Ishikawa (cell line): ENCODE data around the gene CEP85.

Experiments used
- CEBPB ChIP-seq: IDR thresholded peaks from 2 replicates; pipeline ENCODE4 v1.6.1; 2012
- CREB1 ChIP-seq: IDR thresholded peaks from 2 replicates; pipeline ENCODE4 v1.6.1; 2012; ENCODE audit warnings: low read depth
- EGR1 ChIP-seq: IDR thresholded peaks from 2 replicates; pipeline ENCODE4 v1.6.1; 2012
- EP300 ChIP-seq: IDR thresholded peaks from 2 replicates; pipeline ENCODE4 v1.6.1; 2012; ENCODE audit warnings: borderline replicate concordance
- FOXM1 ChIP-seq: IDR thresholded peaks from 2 replicates; pipeline ENCODE4 v1.6.1; 2012; ENCODE audit warnings: low read depth, borderline replicate concordance
- NFIC ChIP-seq: IDR thresholded peaks from 2 replicates; pipeline ENCODE4 v1.6.1; 2012
- RAD21 ChIP-seq: IDR thresholded peaks from 2 replicates; pipeline ENCODE4 v1.6.1; 2012; ENCODE audit warnings: low read depth
- REST ChIP-seq: IDR thresholded peaks from 2 replicates; pipeline ENCODE4 v1.6.1; 2012; ENCODE audit warnings: low read depth, mild to moderate bottlenecking
- TAF1 ChIP-seq: IDR thresholded peaks from 2 replicates; pipeline ENCODE4 v1.6.1; 2012; ENCODE audit warnings: low read depth, mild to moderate bottlenecking
- TCF12 ChIP-seq: IDR thresholded peaks from 2 replicates; pipeline ENCODE4 v1.6.1; 2012; ENCODE audit warnings: low read depth
- TEAD4 ChIP-seq: IDR thresholded peaks from 2 replicates; pipeline ENCODE4 v1.6.1; 2012
- USF1 ChIP-seq: IDR thresholded peaks from 2 replicates; pipeline ENCODE4 v1.6.1; 2012
- YY1 ChIP-seq: IDR thresholded peaks from 2 replicates; pipeline ENCODE4 v1.6.1; 2012; ENCODE audit warnings: low read depth
- ZBTB7A ChIP-seq: IDR thresholded peaks from 2 replicates; pipeline ENCODE4 v1.6.1; 2012; ENCODE audit warnings: low read depth
- TF ChIP-seq, protein P1 (sequence below): IDR thresholded peaks from 2 replicates; pipeline ENCODE4 v1.6.1; 2012

CEP85 gene

DNA sequence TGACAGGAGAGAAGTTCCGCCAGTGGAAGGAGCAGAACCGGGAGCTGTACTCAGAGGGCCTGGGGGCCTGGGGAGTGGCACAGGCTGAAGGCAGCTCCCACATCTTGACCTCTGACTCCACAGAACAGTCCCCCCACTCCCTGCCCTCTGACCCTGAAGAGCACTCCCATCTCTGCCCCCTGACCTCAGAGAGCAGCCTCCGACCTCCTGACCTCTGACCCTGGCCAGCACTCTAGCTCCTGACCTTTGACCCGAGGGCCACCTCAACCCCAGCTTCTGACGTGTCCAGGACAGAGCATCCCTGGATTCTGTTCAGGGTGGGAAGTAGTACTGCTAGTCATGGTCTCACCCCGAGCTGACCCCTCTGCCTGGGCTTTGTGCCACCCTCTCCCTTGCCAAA is 44.7 kb upstream of the CEP85 start:
- no peak for TF ChIP-seq EGR1

GRCh38 chr1:26189751-26190275 is 44.2 kb upstream of the CEP85 start:
- no peak for TF ChIP-seq EP300

DNA sequence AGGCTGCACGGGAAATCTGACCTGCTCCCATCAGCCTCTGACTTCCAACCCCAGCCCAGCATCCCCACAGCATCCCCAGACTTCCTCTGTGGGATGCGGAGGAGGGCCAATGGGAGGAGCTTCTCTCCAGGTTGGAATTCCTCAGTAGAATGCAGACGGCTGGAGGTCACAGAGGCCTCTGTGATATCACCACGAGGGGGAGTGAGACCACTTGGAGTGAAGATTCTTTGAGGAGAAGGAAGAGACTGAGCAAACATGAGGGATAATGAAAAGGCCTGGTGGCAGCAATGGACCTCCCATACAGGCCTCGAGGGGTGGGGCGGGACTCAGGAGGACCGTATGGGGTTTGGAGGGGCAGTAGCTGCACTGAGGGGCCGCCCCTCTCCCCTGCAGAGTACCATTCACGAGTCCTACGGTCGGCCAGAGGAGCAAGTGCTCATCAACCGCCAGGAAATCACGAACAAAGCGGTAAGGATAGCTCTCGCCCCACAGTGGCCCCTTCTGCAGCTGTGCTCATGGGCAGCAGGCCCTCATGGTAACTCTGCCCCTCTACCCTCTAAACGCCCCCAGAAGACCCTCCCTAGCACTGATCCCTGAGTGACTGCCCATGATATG is 43.5 kb upstream of the CEP85 start, which contains the start of gene CATSPER4:
Gene CATSPER4 (plus strand): TSS at position 230 of the 615 bp plus-strand sequence. CDS start 26 bp downstream, at position 256.
- peak; percentile 47; the same call in 1 of the 2 replicates for TF ChIP-seq RAD21
- TF ChIP-seq, protein P1, sequence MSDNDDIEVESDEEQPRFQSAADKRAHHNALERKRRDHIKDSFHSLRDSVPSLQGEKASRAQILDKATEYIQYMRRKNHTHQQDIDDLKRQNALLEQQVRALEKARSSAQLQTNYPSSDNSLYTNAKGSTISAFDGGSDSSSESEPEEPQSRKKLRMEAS, result no peak

- TF ChIP-seq RAD21, result no peak
- no peak for TF ChIP-seq CEBPB
- TF ChIP-seq, protein P1, result no peak
- no peak for TF ChIP-seq CREB1
- no peak for TF ChIP-seq NFIC
- no peak for TF ChIP-seq TAF1
- TF ChIP-seq REST, result no peak
- TF ChIP-seq YY1, result no peak
- TF ChIP-seq USF1, result no peak
- TF ChIP-seq EGR1, result no peak
- no peak for TF ChIP-seq TCF12
These were observed 42.3 kb upstream of the CEP85 start for GRCh38 chr1:26191739-26192138.

DNA sequence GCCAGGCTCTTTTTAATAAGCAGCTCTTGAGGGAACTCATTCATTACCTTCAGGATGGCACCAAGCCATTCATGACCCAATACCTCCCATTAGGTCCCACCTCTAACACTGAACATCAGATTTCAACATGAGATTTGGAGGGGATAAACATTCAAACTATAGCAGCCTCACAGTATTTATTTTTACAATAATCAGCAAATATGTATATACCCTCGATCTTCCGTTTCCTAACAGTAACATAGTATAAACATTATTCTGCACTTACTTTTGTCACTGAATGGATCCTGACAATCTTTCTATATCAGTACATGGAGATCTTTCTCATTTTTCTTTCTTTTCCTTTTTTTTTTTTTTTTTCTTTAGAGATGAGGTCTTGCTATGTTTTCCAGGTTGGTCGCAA is 38.2 kb upstream of the CEP85 start:
- TF ChIP-seq ZBTB7A (no peak), YY1 (no peak), USF1 (no peak), EP300 (no peak), TAF1 (no peak), TEAD4 (no peak), EGR1 (no peak), NFIC (no peak), CEBPB (no peak), RAD21 (no peak), REST (no peak), TCF12 (no peak)
- TF ChIP-seq, protein P1, result no peak

GRCh38 chr1:26197301-26197700 is 36.7 kb upstream of the CEP85 start:
- TF ChIP-seq USF1, result no peak
- no peak for TF ChIP-seq TEAD4
- no peak for TF ChIP-seq TAF1
- TF ChIP-seq EGR1, result no peak
- TF ChIP-seq, protein P1, result no peak
- no peak for TF ChIP-seq CEBPB
- TF ChIP-seq YY1, result no peak
- no peak for TF ChIP-seq ZBTB7A
- TF ChIP-seq FOXM1, result no peak
- TF ChIP-seq TCF12, result no peak
- no peak for TF ChIP-seq NFIC
- TF ChIP-seq CREB1, result no peak
- no peak for TF ChIP-seq EP300
- TF ChIP-seq REST, result no peak
- TF ChIP-seq RAD21, result no peak
